HG03135 (cell line): ENCODE data around the gene ZNF324.
"Not testable (repeated sequence)": the region's sequence is repeated elsewhere in the genome, so short reads cannot be mapped to it uniquely, and the experiment has no call there.

Experiments
- ATAC-seq: cut with Tn5 transposase; IDR thresholded peaks from one replicate; pipeline ENCODE4 v1.9.1; 2021; ENCODE audit warnings: mild to moderate bottlenecking, moderate library complexity; ENCODE audit not compliant: unreplicated experiment

ZNF324 gene

DNA sequence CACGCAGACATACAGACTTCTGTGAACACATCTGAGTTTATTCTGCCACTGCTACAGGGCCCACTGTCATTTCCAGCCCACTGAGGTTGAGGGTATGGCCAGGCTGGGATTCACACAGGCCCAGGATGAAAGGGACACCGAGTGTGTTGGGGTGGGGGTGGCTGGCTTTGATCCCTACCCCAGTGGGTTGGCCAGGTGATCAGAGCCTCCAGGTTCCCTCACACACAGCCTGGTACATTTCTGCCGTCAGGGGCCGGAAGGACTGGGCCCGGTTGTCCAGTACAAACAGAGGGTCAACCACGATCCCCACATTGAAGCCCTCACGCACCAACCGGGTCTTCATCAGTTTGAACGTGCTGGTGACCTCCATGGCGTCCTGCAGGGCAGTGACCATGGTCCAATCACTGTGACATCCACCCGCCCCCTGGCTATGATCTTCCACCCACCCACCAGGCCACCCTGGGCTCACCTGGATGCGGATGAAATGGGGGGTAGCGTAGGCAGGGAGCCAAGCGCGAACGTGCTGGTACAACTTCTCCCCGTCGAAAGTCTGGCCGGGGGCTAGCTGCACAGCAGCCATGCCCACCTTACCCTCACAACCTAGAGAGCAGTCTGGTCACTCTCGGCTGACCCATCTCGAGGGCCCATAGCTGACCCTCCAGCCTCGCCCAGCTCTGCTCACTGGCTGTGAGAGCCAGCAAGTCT is 31.6 kb downstream of the ZNF324 start:
- ATAC-seq = peak; percentile 4

DNA sequence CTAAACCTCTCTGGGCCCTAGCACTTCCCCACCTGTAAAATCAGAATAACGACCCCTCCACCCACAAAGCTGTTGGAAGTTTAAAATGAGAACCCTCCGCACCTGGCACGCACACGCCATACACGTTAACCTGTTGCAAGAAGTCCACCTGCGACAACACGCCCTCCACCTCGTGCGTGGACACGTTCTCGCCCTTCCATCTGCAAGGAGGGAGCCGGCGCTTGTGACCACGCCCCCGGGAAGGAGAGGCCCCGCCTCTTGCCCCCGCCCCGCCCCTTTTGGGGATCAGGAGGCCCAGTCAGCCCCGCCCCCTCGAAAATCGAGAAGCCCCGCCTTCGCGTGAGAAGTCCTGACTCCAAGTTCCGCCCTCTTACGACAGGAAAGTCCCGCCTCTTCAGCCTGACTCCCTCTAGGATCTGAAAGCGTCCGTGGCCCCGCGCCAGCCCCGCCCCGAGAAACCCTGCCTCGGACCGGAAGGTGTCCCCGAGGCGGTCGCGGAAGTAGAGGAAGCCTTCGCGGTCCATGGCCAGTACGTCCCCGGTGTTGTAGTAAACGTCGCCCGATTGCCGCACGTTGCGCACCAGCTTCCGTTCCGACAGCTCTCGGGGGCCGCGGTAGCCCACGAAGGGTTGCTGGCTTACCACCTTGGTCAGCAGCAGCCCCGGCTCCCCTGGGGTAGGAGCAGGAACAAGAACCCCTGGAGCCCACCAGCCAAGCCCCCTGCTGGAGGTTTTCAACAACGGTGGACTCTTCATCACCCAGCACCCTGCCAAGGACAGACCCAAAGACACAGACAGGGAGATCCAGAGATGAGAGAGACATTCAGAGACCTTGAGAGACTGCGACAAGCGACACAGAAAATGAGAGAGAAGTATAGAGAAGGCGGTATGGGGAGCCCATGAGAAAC is 32.4 kb downstream of the ZNF324 start:
- ATAC-seq = peak; percentile 89

DNA sequence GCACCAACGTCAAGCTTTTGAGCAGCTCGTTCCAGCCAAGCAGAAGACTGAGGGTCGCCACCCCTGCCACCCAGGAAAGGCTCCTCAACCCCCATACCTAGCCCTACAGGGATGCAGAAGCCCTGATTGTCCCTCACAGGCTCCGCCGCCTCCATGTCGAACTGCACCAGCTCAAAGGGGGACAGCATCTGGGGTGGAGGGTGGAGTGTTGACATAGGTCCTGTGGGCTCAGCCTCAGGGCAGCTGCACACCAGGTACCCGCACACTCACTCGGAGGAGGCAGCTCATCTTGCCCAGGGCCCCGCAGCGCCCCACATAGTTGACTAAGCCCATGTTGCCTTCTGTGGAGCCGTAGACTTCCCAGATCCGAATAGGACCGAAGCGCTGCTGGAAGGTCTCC is 33.4 kb downstream of the ZNF324 start:
- ATAC-seq = no peak

DNA sequence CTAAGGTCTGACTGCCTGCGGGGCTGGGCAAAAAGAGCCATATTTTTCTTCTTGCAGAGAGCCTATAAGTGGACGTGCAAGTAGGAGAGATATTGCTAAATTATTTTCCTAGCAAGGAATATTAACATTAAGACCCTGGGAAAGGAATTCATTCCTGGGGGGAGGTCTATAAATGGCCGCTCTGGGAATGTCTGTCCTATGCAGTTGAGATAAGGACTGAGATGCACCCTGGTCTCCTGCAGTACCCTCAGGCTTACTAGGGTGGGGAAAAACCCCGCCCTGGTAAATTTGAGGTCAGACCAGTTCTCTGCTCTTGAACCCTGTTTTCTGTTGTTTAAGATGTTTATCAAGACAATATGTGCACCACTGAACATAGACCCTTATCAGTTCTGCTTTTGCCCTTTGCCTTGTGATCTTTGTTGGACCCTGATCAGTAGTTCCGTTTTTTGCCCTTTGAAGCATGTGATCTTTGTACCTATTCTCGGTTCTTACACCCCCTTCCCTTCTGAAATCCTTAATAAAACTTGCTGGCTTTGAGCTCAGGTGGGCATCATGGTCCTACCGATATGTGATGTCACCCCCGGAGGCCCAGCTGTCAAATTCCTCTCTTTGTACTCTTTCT is 40.8 kb downstream of the ZNF324 start:
- not testable (repeated sequence) for ATAC-seq

DNA sequence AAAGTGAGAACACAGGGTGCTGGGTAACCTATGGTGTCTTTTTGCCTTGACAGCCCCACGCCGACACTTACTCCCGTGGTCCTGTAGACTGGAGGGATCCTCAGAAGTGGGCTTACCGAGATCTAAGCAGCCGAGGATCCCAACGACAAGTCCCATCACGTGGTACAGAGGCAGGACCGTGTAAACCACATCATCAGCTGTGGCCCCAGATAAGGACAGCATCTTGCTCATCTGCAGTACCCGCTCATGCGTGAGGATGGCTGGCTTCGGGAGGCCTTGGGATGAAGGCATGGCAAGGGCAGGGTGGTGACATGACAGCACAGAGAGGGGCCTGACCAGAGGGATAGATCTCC is 42.8 kb downstream of the ZNF324 start:
- ATAC-seq = no peak

DNA sequence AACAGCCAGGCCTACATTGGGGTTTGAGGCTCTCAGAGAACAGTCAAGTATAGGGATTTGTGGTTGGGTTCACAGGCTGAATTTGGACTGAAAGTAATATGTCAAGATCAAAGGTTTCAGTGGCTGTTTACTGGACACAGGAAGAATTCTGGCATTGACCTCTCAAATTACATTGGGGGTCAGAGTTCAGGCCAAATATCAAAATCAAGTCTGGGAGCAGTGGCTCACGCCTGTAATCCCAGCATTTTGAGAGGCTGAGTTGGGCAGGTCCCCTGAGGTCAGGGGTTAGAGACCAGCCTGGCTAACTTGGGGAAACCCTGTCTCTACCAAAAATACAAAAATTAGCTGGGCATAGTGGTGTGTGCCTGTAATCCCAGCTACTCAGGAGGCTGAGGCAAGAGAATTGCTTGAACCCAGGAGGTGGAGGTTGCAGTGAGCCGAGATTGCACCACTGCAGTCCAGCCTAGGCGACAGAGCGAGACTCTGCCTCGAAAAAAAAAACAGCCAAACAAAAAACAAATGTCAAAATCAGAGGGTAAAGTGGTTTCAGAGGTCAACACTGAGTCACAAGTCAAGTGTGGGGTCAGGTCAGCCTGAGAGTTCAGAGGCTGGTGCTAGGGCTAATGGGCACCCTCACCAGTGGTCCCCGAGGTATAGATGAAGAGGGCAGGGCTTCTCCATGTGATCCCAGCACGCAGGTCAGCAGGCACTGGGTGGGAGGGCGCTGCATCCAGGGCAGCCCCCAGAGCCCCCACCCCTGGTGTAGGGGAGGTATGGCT is 43.4 kb downstream of the ZNF324 start:
- ATAC-seq = no peak

DNA sequence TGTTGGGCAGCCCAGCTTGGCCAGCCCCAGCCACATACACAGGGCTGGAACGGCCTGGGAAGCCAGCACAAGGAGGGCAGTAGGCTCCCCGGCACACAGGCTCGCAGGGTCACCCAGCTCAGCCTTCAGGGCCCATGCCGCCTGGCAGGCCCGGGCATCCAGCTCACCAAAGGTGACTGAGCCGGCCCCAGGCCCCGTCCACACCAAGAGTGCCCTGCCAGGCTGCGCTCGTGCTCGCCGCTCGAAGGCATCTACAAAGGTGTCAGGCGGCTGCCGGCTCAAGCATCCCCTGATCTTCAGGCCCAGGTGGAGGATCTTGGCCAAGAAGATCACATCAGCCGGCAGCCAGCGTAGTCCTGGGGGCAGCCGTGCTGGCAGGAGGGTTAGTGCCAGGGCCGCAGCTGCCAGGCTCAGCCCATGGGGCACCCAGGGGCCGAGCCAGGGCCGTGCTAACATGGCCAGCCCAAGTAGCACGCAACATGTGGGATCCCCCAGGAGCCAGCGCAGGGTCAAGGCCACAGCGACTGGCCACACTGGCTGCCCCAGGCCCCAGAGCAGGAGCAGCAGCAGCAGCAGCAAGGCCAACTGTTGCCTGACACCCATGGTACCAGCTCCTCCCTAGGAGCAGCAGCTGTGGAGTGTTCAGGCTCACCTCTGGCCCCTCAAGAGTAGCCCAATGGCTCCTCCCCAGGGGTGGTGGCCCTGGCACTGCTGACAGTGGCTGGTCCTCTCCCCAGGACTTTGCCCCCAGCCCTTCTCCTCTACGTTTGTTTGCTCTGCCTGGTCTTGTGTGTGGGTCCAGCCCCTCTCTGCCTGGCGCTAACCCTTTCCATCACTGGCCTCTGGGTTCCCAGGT is 44.7 kb downstream of the ZNF324 start, which contains the start of gene SLC27A5:
SLC27A5 (minus strand) TSS at position 640 of the 856 bp plus-strand sequence; CDS start at position 603, 37 bp downstream.
- ATAC-seq = no peak

DNA sequence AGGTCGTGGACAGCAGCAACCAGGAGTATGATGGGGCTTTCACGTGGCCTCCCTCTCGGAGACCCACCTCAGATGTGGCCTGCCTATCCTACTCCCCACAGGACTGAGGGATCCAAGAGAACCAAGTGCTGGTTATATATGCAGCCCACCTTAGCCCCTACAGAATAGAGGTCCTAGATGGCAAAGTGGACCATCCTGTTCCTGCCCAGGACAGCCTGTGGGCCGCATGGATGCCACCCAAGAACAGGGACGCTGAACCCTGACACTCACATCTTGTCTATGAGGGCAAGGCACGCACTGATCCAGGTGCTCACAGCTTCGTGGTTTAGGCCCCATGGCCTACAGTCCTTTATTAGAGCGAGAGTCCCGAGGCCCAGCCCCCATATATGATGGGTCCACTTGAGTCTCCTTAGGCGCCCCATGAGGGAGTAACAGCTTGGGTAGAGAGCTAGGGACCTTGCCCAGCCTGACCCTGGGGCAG is 46.4 kb downstream of the ZNF324 start:
- no peak for ATAC-seq

DNA sequence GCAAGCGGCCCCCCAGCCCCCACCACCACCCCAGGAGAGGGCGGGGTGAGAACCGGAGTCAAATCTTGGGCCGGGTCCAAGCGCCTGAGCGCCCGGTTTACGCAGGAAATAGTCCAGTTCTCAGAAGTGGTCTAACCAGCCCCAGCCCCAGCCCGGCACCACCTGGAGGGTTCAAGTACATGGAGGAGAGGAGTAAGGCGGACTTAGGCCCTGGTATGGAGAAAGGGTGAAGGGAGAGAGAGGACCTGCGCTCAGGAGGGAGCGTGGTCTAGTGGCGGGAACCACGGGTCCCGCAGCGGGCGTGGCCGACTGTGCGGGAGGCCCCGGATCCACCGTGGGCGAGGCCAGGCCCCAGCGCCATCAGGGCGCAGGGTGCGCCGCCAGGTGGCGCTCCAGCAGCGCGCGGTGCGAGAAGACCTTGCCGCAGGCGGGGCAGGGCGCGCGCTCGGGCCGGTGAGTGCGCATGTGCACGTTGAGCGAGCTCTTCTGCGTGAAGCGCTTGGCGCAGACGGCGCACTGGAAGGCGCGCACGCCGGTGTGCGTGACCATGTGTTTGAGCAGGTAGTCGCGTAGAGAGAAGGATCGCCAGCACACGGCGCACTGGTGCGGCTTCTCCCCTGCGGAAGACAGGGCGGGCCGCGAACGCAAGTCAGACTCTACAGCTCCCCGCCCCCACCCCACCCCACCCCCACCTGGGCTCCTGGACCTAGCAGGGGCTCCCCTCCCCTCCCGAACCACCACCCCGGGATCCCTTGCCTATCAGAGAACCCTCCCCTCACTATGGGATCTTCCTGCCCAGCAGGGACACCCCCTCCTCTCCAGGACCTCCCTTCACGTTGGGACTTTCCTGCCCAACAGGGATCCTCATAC is 47.0 kb downstream of the ZNF324 start:
- peak; percentile 73 for ATAC-seq

DNA sequence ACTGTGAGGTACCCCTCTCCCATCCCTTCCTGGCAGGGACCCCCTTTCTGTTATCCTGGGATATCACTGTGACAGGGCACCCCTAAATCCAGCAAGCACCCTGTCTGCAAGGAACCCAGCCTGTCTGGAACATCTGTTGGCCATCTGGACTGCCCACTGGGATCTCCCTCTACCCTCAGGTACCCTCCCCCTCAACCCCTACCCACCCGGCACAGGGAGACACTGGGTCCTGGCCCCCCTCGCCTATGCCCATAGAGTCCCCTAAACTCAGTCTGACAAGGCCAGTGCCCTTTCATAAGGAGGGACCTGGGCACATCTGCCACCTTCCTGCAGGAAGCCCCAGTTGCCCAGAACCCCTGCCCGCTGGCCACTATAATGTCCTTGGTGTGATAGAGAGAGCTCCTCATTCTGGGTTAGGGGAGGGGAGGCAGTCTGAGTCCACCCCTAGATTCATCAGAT is 47.7 kb downstream of the ZNF324 start:
- ATAC-seq = no peak

DNA sequence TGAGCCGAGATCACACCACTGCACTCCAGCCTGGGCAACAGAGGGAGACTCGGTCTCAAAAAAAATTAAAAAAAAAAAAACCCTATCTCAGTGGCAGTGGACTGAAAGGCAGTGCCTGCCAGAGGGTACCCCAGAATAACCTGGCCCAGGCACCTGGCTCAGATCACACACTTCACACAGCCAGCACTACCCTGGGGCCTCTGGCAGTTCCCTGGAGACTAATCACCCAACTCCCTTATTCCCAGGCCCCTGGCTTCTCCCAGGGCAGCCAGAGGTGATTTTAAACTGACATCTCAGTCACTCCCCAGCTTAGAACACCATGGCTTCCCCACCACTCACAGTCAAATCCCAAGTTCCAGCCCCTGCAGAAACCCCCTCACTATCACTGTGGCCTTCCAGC is 48.4 kb downstream of the ZNF324 start:
- no peak for ATAC-seq

DNA sequence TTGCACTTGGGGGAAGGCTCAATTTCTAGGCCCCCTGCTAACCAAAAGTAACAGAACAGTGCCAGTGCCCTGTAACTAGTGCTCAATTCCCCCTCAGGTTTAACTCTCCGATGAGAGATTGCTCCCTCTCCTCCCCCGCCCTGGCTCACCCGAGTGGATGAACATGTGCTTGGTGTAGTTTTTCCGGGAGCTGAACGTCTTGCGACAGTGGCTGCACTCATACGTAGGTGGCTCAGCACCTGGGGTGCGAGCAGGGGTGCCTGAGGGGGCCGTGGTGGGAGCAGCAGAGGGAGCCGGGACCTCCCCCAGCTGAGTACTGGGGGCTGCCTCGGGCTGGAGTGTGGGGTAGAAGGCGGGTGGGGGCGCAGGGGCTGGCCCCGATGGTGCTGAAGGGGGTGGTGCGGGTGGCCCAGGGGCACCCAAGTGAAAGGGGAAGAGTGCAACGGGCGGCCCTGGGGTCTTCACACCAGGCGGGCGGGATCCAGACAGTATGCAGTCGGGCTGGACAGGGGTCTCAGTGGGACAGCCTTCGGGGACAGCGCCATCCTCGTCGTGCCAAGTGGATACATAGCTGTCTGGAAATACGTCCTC is 49.5 kb downstream of the ZNF324 start:
- no peak for ATAC-seq

DNA sequence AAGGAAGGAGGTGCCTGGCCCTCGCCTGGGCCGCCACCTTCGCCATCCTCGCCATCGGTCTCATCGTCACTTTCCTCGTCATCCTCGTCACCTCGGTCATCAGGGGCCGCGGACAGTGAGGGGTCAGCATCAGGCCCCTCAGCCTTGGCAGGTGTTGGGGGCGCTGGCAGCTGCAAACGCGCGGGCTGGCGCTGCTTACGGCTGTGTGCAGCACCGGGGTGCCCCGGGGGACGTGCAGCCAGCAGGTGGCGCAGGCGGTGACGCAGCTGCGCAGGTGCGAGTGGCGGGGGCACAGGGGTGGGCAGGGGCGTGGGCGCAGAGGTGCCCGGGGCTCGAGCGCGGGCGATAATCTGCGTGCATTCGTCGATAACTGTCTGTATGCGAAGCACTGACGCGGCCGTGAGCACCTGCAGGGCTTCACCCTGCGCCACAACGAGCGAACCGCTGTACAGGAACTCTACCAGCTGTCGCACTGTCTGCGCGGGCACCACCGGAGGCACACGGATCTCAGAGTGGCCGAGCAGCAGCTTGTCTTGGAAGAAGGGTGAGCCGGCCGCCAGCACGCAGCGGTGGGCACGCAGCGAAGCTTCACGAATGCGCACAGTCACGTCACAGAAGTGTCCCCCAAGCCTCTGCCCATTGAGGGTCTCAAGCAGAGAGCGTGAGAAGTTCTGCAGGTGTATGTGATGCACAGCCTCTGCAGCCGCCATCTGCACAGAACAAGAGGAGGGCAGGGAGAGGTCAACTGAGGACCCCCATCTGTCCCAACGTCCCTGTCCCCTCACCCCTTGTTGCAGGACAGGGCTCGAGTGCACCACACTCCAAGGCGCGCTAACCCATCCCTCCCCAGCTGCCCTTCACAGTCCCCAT is 50.3 kb downstream of the ZNF324 start:
- ATAC-seq = no peak

DNA sequence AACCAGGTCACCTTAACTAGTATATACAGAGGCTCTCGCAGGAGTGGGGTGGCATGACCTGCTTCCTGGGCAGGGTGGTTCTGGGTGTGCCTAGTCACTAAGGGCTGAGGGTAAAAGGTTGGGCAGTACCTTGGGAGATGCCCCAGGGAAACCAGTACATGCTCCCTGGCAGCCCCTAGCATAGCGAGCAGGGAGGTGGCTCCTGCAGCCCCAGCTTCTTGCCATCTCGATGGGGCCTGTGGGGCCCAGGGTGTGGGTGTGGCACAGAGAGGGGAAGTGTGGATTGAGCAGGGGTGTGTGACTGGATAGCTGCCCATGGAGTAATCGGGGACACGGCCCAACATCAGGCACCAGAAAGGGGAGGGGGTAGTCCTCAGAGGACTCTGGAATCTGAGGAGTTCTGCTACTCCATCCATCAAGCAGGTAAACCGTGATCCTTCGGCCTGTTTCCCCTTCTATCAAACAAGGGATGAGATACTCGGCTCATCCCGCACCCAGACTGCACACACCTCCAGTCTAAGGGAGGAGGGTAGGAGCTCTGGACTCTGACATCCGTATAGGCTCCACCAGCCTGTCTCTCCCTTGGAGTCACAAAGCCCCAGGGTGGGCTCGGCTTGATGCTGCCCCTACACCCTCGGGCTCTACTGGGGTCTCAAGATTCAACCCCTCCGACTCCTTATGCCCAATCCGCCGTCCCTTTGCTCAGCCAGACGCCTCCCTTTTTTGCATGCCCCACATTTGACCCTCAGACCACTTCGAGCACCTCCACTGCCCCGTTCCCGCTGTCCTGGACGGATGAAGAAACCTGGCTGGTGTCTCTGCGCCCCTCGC is 51.6 kb downstream of the ZNF324 start:
- no peak for ATAC-seq

DNA sequence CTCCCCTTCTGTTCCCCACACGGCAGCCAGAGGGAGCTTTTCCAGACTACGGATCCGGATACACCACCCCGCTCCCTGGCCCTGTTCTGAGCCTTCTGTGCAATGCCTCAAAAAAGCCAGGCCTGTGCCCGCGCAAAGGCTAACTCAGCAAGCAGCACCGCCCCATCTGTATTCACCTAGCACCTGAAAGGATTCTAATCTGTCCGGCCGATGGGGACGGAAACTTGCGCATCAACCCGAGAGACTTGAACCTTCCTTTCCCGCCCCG is 52.1 kb downstream of the ZNF324 start:
- ATAC-seq = no peak

DNA sequence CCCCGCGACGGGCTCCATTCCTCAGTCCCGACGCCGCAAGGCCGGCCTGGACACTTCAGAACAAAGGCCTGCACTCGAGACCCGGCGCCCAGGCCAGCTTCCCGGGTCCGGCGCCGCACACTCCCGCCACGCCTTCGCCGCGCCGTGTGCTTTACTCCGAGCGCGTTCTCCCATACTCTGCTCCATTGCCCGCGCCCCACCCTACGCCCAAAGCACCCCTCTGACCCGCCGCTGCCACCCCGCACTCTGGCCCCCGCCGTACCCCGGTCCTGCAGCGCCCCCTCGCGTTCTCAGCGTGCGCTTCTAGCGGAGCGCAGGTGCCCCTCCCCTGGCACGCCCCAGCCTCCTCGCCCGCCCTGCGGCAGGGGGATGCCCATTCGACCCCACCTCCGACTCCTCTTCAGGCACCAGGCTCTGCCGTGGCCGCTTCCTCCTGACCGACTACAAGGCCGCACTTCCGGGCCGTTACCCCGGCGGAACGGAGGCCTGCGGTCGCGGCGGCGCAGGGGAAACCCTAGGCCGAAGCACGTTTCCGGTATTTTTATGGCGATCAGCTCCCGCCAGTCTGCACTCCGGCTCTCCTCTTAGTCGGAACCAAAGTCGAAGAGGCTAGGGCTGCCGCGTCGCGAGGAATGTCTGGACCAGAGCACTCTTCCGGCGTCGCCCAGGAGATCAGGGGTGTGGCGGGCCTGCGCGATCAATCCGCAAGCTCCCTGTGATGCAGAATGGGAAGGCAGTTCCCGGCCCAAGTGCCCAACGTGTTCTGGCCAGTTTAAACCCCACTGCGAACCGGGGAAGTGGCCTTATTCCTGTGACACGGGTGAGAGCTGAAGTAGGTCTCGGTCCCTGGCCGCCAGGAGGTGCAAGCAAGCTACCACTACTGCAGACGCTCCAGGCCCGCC is 52.7 kb downstream of the ZNF324 start, which contains the start of gene ZBTB45:
ZBTB45 (minus strand) TSS at position 456 of the 902 bp plus-strand sequence. CDS start 2,137 bp downstream, outside the sequence.
- peak; percentile 82 for ATAC-seq
